Measurements from ENCODE around the gene IKZF3. TPM values are rescaled to one million over a fixed set of nuclear protein-coding genes. Genes with fewer than 3 reads are reported as not detected.

IKZF3 gene
- total and polyA plus RNA-seq, 10 of the 15 experiments (the other 5 are each of a cell fraction or from before 2014, with no cell fraction given), result 5.5 to 98.2 (median 47.6) TPM

- TF ChIP-seq, protein P1, sequence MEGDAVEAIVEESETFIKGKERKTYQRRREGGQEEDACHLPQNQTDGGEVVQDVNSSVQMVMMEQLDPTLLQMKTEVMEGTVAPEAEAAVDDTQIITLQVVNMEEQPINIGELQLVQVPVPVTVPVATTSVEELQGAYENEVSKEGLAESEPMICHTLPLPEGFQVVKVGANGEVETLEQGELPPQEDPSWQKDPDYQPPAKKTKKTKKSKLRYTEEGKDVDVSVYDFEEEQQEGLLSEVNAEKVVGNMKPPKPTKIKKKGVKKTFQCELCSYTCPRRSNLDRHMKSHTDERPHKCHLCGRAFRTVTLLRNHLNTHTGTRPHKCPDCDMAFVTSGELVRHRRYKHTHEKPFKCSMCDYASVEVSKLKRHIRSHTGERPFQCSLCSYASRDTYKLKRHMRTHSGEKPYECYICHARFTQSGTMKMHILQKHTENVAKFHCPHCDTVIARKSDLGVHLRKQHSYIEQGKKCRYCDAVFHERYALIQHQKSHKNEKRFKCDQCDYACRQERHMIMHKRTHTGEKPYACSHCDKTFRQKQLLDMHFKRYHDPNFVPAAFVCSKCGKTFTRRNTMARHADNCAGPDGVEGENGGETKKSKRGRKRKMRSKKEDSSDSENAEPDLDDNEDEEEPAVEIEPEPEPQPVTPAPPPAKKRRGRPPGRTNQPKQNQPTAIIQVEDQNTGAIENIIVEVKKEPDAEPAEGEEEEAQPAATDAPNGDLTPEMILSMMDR (IDR thresholded peaks at IDR 0.05 in 2 of 3, conservative IDR thresholded peaks at IDR 0.05 in 1 of 3; ENCODE audit: control insufficient read depth in 2 of 3, extremely low read depth in 1 of 3, insufficient read depth in 1 of 3, low read depth in 3 of 3, low read length in 3 of 3), result no peak
- TF ChIP-seq ZNF217 (IDR thresholded peaks at IDR 0.05) (no peak), ZBED1 (IDR thresholded peaks at IDR 0.05; ENCODE audit: borderline replicate concordance) (no peak), TARDBP (IDR thresholded peaks at IDR 0.05; ENCODE audit: borderline replicate concordance) (no peak), HCFC1 (IDR thresholded peaks at IDR 0.05; ENCODE audit: low read length) (no peak), MYB (IDR thresholded peaks at IDR 0.05; ENCODE audit: borderline replicate concordance, low read depth, low read length) (no peak), GABPA (IDR thresholded peaks at IDR 0.05; ENCODE audit: low read depth) (no peak), ZNF592 (IDR thresholded peaks at IDR 0.05) (no peak), MEF2A (IDR thresholded peaks at IDR 0.05; ENCODE audit: insufficient read depth, low read depth, low read length) (peak; percentile 79), PAX5 (IDR thresholded peaks at IDR 0.05; ENCODE audit: borderline replicate concordance, low read depth, low read length) (no peak)
- TF ChIP-seq, protein P2, sequence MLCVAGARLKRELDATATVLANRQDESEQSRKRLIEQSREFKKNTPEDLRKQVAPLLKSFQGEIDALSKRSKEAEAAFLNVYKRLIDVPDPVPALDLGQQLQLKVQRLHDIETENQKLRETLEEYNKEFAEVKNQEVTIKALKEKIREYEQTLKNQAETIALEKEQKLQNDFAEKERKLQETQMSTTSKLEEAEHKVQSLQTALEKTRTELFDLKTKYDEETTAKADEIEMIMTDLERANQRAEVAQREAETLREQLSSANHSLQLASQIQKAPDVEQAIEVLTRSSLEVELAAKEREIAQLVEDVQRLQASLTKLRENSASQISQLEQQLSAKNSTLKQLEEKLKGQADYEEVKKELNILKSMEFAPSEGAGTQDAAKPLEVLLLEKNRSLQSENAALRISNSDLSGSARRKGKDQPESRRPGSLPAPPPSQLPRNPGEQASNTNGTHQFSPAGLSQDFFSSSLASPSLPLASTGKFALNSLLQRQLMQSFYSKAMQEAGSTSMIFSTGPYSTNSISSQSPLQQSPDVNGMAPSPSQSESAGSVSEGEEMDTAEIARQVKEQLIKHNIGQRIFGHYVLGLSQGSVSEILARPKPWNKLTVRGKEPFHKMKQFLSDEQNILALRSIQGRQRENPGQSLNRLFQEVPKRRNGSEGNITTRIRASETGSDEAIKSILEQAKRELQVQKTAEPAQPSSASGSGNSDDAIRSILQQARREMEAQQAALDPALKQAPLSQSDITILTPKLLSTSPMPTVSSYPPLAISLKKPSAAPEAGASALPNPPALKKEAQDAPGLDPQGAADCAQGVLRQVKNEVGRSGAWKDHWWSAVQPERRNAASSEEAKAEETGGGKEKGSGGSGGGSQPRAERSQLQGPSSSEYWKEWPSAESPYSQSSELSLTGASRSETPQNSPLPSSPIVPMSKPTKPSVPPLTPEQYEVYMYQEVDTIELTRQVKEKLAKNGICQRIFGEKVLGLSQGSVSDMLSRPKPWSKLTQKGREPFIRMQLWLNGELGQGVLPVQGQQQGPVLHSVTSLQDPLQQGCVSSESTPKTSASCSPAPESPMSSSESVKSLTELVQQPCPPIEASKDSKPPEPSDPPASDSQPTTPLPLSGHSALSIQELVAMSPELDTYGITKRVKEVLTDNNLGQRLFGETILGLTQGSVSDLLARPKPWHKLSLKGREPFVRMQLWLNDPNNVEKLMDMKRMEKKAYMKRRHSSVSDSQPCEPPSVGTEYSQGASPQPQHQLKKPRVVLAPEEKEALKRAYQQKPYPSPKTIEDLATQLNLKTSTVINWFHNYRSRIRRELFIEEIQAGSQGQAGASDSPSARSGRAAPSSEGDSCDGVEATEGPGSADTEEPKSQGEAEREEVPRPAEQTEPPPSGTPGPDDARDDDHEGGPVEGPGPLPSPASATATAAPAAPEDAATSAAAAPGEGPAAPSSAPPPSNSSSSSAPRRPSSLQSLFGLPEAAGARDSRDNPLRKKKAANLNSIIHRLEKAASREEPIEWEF (IDR thresholded peaks at IDR 0.05; ENCODE audit: insufficient replicate concordance, low read depth, low read length), result no peak
- TF ChIP-seq, protein P3, sequence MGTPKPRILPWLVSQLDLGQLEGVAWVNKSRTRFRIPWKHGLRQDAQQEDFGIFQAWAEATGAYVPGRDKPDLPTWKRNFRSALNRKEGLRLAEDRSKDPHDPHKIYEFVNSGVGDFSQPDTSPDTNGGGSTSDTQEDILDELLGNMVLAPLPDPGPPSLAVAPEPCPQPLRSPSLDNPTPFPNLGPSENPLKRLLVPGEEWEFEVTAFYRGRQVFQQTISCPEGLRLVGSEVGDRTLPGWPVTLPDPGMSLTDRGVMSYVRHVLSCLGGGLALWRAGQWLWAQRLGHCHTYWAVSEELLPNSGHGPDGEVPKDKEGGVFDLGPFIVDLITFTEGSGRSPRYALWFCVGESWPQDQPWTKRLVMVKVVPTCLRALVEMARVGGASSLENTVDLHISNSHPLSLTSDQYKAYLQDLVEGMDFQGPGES (IDR thresholded peaks at IDR 0.05), result no peak
- TF ChIP-seq, protein P4, sequence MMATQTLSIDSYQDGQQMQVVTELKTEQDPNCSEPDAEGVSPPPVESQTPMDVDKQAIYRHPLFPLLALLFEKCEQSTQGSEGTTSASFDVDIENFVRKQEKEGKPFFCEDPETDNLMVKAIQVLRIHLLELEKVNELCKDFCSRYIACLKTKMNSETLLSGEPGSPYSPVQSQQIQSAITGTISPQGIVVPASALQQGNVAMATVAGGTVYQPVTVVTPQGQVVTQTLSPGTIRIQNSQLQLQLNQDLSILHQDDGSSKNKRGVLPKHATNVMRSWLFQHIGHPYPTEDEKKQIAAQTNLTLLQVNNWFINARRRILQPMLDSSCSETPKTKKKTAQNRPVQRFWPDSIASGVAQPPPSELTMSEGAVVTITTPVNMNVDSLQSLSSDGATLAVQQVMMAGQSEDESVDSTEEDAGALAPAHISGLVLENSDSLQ (IDR thresholded peaks at IDR 0.05), result no peak
- TF ChIP-seq, protein P5, sequence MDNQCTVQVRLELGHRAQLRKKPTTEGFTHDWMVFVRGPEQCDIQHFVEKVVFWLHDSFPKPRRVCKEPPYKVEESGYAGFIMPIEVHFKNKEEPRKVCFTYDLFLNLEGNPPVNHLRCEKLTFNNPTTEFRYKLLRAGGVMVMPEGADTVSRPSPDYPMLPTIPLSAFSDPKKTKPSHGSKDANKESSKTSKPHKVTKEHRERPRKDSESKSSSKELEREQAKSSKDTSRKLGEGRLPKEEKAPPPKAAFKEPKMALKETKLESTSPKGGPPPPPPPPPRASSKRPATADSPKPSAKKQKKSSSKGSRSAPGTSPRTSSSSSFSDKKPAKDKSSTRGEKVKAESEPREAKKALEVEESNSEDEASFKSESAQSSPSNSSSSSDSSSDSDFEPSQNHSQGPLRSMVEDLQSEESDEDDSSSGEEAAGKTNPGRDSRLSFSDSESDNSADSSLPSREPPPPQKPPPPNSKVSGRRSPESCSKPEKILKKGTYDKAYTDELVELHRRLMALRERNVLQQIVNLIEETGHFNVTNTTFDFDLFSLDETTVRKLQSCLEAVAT (IDR thresholded peaks at IDR 0.05), result no peak
Observed at GRCh38 chr17:39818358-39819000, 45.6 kb downstream of the IKZF3 start (continued).
